ENCODE measurements around the gene MATCAP1. TPM values are rescaled to one million over a fixed set of nuclear protein-coding genes. Genes with fewer than 3 reads are reported as not detected.

Gene MATCAP1
- total RNA-seq, 1 experiment from 2014 or later, result 22.2 TPM

DNA sequence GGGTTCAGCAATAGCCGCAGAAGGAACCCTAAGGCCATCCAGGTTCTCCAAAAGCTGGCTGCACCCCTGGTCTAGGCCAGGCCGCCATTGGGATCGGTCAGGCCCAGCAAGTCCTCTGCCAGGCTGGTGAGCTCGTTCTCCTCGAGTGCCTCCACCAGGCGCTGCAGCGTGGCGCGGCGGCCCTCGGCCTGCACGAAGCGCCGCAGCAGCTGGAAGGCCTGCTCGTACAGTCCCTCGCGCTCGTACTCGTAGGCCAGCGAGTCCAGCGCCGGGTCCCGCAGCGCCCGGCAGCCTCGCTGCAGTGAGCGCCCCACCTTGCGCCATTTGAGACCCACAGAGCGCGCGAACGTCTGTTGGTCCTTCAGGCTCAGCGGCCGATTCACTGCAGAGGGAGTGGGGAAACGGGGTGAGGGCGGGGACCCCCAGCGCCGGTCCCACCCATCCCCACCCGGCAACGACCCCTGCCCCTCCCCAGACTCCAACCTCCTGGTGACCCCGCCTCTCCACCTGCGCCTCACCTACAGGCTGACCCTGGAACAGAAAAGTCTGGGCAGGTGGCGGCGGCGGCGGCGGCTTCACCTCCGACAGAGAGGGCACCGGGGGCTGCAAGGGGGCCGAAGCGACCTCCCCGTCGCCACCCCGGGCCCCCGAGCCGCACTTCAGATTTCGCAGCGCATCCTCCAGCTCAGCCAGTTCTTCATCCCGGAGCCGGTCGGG lies 29.0 kb downstream of the MATCAP1 start:
- no peak overlapping the region; the same call in 1 of the 2 replicates for H3K4me3 ChIP-seq (ENCODE audit: low read depth, low read length)
- peak in 1 of 2 experiments; percentile 30 for DNase-seq
- BruUV-seq (replicated peaks), result no TSS peak
- no peak overlapping the region for H3K27ac Mint-ChIP-seq (ENCODE audit: unreplicated experiment)
- H3K36me3 Mint-ChIP-seq (ENCODE audit: insufficient read depth, unreplicated experiment), result peaks cover 14% of the 10 kb centered on the region
- H3K27me3 ChIP-seq (replicated peaks; ENCODE audit: control insufficient read depth, insufficient read depth, low read length), result no peaks in the 10 kb centered on the region
- CTCF ChIA-PET, result interaction anchor here (0.5 to 2.8 kb wide), 30 partner anchors 9 to 282 kb away, joined by 3 to 57 read pairs (median 5); partner anchors contain the start of genes CBFB, CES3, FHOD1 and MATCAP1
- H3K27me3 Mint-ChIP-seq (ENCODE audit: insufficient read depth, unreplicated experiment), result no peaks in the 10 kb centered on the region
- H3K36me3 ChIP-seq (ENCODE audit: control insufficient read depth, insufficient read depth, low read length), result no peaks in the 10 kb centered on the region
- H3K4me1 ChIP-seq, result peaks cover 4% of the 10 kb centered on the region
- H3K9me3 Mint-ChIP-seq (ENCODE audit: unreplicated experiment), result no peaks in the 10 kb centered on the region
- H3K4me1 Mint-ChIP-seq (ENCODE audit: low read depth, unreplicated experiment), result peaks cover 6% of the 10 kb centered on the region
- no peaks in the 10 kb centered on the region for H3K9me3 ChIP-seq
- intact Hi-C loops (cut with micrococcal nuclease; ENCODE audit: unreplicated experiment), result loop anchor here (1.0 kb wide), 1 partner anchor 136 kb away; no protein-coding TSS in a partner anchor
- POLR2A ChIA-PET, result interaction anchor here (1.0 to 1.1 kb wide), 2 partner anchors 16 to 137 kb away, joined by 4 to 6 read pairs; partner anchors contain the start of gene NOL3
- no peak overlapping the region for H3K4me3 Mint-ChIP-seq (ENCODE audit: unreplicated experiment)
- TF ChIP-seq, protein P1, sequence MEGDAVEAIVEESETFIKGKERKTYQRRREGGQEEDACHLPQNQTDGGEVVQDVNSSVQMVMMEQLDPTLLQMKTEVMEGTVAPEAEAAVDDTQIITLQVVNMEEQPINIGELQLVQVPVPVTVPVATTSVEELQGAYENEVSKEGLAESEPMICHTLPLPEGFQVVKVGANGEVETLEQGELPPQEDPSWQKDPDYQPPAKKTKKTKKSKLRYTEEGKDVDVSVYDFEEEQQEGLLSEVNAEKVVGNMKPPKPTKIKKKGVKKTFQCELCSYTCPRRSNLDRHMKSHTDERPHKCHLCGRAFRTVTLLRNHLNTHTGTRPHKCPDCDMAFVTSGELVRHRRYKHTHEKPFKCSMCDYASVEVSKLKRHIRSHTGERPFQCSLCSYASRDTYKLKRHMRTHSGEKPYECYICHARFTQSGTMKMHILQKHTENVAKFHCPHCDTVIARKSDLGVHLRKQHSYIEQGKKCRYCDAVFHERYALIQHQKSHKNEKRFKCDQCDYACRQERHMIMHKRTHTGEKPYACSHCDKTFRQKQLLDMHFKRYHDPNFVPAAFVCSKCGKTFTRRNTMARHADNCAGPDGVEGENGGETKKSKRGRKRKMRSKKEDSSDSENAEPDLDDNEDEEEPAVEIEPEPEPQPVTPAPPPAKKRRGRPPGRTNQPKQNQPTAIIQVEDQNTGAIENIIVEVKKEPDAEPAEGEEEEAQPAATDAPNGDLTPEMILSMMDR (IDR thresholded peaks at IDR 0.05; ENCODE audit: insufficient read depth in 1 of 2, low read depth in 1 of 2, low read length in 1 of 2, severe bottlenecking in 1 of 2, unreplicated experiment in 1 of 2), result no peak

DNA sequence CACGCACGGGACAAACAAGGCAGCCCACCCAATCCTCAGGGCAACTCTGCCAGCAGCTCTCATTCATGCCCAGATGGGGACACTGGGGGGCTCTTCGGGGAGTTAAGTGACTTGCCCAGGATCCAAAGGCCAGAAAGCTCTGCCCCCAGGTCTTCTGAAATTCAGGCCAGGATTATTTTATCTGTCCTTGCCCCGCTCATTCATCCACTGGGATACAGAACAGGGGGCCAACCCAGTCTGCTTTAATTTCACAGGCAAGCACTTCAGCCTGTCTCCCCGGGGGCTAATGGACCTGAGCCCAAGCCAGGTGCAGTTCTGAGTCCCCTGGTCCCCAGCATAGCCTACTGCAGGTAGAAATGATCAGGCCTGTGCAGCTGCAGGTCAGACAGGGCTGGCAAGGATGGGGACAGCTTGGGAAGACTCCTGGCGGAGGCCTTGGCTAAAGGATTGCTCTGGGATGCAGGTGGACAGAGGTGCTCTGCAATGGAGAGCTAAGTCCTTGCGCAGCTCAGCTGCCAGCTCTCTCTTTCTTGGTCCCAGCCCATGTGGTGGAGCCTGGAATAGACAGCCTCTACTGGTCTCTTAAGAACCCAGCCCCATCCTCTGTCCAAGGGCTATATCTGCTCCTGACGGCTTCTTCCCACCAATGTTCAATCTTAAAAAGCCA lies 32.2 kb downstream of the MATCAP1 start:
- Mint-ChIP-seq H3K36me3 (ENCODE audit: insufficient read depth, unreplicated experiment) (peaks cover 29% of the 10 kb centered on the region), H3K4me1 (ENCODE audit: low read depth, unreplicated experiment) (no peaks in the 10 kb centered on the region), H3K27me3 (ENCODE audit: insufficient read depth, unreplicated experiment) (no peaks in the 10 kb centered on the region), H3K4me3 (ENCODE audit: unreplicated experiment) (peak overlapping the region; percentile 81), H3K9me3 (ENCODE audit: unreplicated experiment) (no peaks in the 10 kb centered on the region), H3K27ac (ENCODE audit: unreplicated experiment) (peak overlapping the region; percentile 85)
- intact Hi-C loops (cut with micrococcal nuclease; ENCODE audit: unreplicated experiment), result loop anchor here (2.0 kb wide), 2 partner anchors 43 to 197 kb away; partner anchors contain the start of gene PHAF1
- no TSS peak for BruUV-seq (replicated peaks)
- peaks cover 4% of the 10 kb centered on the region for H3K4me1 ChIP-seq
- no peaks in the 10 kb centered on the region for H3K27me3 ChIP-seq (replicated peaks; ENCODE audit: control insufficient read depth, insufficient read depth, low read length)
- TF ChIP-seq, protein P1 (IDR thresholded peaks at IDR 0.05; ENCODE audit: insufficient read depth in 1 of 2, low read depth in 1 of 2, low read length in 1 of 2, severe bottlenecking in 1 of 2, unreplicated experiment in 1 of 2), result no peak
- POLR2A ChIA-PET, result interaction anchor here (0.5 to 1.6 kb wide), 4 partner anchors 9 to 106 kb away, joined by 3 to 8 read pairs (median 5); partner anchors contain the start of genes FBXL8 and TRADD
- peak overlapping the region; percentile 75; the same call in 1 of the 2 replicates for H3K4me3 ChIP-seq (ENCODE audit: low read depth, low read length)
- CTCF ChIA-PET, result interaction anchor here (0.7 to 2.8 kb wide), 8 partner anchors 8 to 191 kb away, joined by 3 to 23 read pairs (median 4); partner anchors contain the start of genes CES3, FBXL8, NOL3 and TRADD
- peaks cover 2% of the 10 kb centered on the region; the same call in 1 of the 2 replicates for H3K36me3 ChIP-seq (ENCODE audit: control insufficient read depth, insufficient read depth, low read length)
- H3K9me3 ChIP-seq, result no peaks in the 10 kb centered on the region
- DNase-seq, result no peak

Data from Caco-2 (cell line).